Astrocyte (in vitro differentiated cells and primary cell): ENCODE measurements around the gene MN1. TPM values are rescaled to one million over a fixed set of nuclear protein-coding genes. Genes with fewer than 3 reads are reported as not detected.

Experiments used
- DNase-seq: peaks from one replicate; pipeline ENCODE4 v3.0.0-alpha.2; 2010; ENCODE audit warnings: low read depth
- FAIRE-seq: peaks from 2 replicates; lab custom pipeline; 2011; peaks lifted over from hg19 to GRCh38; lab: Jason Lieb, UNC
- H2AFZ ChIP-seq: 2 replicates; pipeline ENCODE4 v1.6.0; 2012; ENCODE audit warnings: low read depth, low read length, inconsistent platforms
- H3K27ac ChIP-seq: 2 replicates; pipeline ENCODE4 v1.5.1; 2011; ENCODE audit warnings: low read depth, low read length, inconsistent platforms
- H3K27me3 ChIP-seq: 2 replicates; pipeline ENCODE4 v1.6.0; 2011; ENCODE audit warnings: low read length, inconsistent platforms; ENCODE audit not compliant: insufficient read depth
- H3K36me3 ChIP-seq: 2 replicates; pipeline ENCODE4 v1.5.1; 2011; ENCODE audit warnings: low read length, inconsistent platforms; ENCODE audit not compliant: insufficient read depth
- H3K4me1 ChIP-seq: 2 replicates; pipeline ENCODE4 v1.5.1; 2011; ENCODE audit warnings: low read length, inconsistent platforms; ENCODE audit not compliant: insufficient read depth
- H3K4me2 ChIP-seq: 2 replicates; pipeline ENCODE4 v1.6.0; 2012; ENCODE audit warnings: low read length, inconsistent platforms
- H3K4me3 ChIP-seq: 2 replicates; pipeline ENCODE4 v1.5.1; 2011; ENCODE audit warnings: low read depth, mild to moderate bottlenecking, low read length, inconsistent platforms; ENCODE audit not compliant: insufficient read depth
- H3K79me2 ChIP-seq: 2 replicates; pipeline ENCODE4 v1.6.0; 2012; ENCODE audit warnings: mild to moderate bottlenecking, low read length, inconsistent platforms; ENCODE audit not compliant: insufficient read depth
- H3K9ac ChIP-seq: 2 replicates; pipeline ENCODE4 v1.6.0; 2012; ENCODE audit warnings: mild to moderate bottlenecking, low read length, inconsistent platforms
- H3K9me3 ChIP-seq: 2 replicates; pipeline ENCODE4 v1.5.1; 2012; ENCODE audit warnings: low read depth, mild to moderate bottlenecking, low read length, inconsistent platforms; ENCODE audit not compliant: insufficient read depth
- H4K20me1 ChIP-seq: 2 replicates; pipeline ENCODE4 v1.6.0; 2012; ENCODE audit warnings: low read length, inconsistent platforms; ENCODE audit not compliant: insufficient read depth
- H3K27ac Mint-ChIP-seq: one replicate; pipeline ENCODE4 v1.8.0; 2021; ENCODE audit warnings: mild to moderate bottlenecking, mixed read lengths; ENCODE audit not compliant: unreplicated experiment
- H3K27me3 Mint-ChIP-seq: one replicate; pipeline ENCODE4 v1.8.0; 2021; ENCODE audit warnings: low read depth, mixed read lengths; ENCODE audit not compliant: unreplicated experiment
- H3K36me3 Mint-ChIP-seq: one replicate; pipeline ENCODE4 v1.8.0; 2021; ENCODE audit warnings: low read depth, mixed read lengths; ENCODE audit not compliant: unreplicated experiment
- H3K4me1 Mint-ChIP-seq: one replicate; pipeline ENCODE4 v1.8.0; 2021; ENCODE audit warnings: low read depth, mixed read lengths; ENCODE audit not compliant: unreplicated experiment
- H3K4me3 Mint-ChIP-seq: one replicate; pipeline ENCODE4 v1.8.0; 2021; ENCODE audit warnings: mild to moderate bottlenecking, moderate library complexity, mixed read lengths; ENCODE audit not compliant: unreplicated experiment
- H3K9me3 Mint-ChIP-seq: one replicate; pipeline ENCODE4 v1.8.0; 2021; ENCODE audit warnings: mild to moderate bottlenecking, mixed read lengths; ENCODE audit not compliant: unreplicated experiment
- CTCF ChIP-seq: IDR thresholded peaks from 2 replicates; pipeline ENCODE4 v1.5.1; 2011; ENCODE audit warnings: low read depth, mild to moderate bottlenecking, inconsistent platforms, low read length, moderate library complexity; ENCODE audit not compliant: insufficient read depth
- EZH2 ChIP-seq: IDR thresholded peaks from 2 replicates; pipeline ENCODE4 v1.6.1; 2012; ENCODE audit warnings: mild to moderate bottlenecking, low read length, inconsistent platforms; ENCODE audit not compliant: insufficient read depth
- total RNA-seq: library from RNA; stranded (reverse); gene quantifications from 2 replicates; pipeline ENCODE4 v1.2.1, GENCODE V29; 2021

Gene MN1
- total RNA-seq, 1 donor from 2014 or later: 98.6 TPM

- H3K27me3 ChIP-seq: no peaks in the 10 kb centered on the region
- H3K9me3 ChIP-seq: no peaks in the 10 kb centered on the region
- peaks cover 54% of the 10 kb centered on the region for H3K4me1 ChIP-seq
- no peak overlapping the region for H3K4me3 ChIP-seq
- peak overlapping the region; percentile 36 for H3K9ac ChIP-seq
- peaks cover 97% of the 10 kb centered on the region for H4K20me1 ChIP-seq
- FAIRE-seq (no peak), DNase-seq (peak; percentile 46)
- no peak overlapping the region for H2AFZ ChIP-seq
- Mint-ChIP-seq H3K27ac (peak overlapping the region; percentile 90), H3K36me3 (peaks cover 35% of the 10 kb centered on the region), H3K4me1 (peaks cover 52% of the 10 kb centered on the region), H3K9me3 (no peaks in the 10 kb centered on the region), H3K4me3 (peak overlapping the region; percentile 60), H3K27me3 (no peaks in the 10 kb centered on the region)
- peaks cover under 1% of the 10 kb centered on the region for H3K36me3 ChIP-seq
- peaks cover 100% of the 10 kb centered on the region for H3K79me2 ChIP-seq
- peak overlapping the region; percentile 51 for H3K4me2 ChIP-seq
- TF ChIP-seq CTCF (no peak), EZH2 (no peak)
- H3K27ac ChIP-seq: no peak overlapping the region
Measured at GRCh38 chr22:27776650-27776958, 25.0 kb downstream of the MN1 start.

- TF ChIP-seq CTCF: no peak
- no peak for TF ChIP-seq EZH2
- Histone ChIP-seq H3K27ac (peak overlapping the region; percentile 16), H3K4me2 (peak overlapping the region; percentile 51), H4K20me1 (peaks cover 97% of the 10 kb centered on the region), H3K27me3 (no peaks in the 10 kb centered on the region), H3K79me2 (peaks cover 100% of the 10 kb centered on the region), H3K4me1 (peaks cover 54% of the 10 kb centered on the region), H3K9ac (peak overlapping the region; percentile 36), H3K36me3 (peaks cover 3% of the 10 kb centered on the region), H3K9me3 (no peaks in the 10 kb centered on the region), H2AFZ (no peak overlapping the region), H3K4me3 (no peak overlapping the region)
- Mint-ChIP-seq H3K9me3 (no peaks in the 10 kb centered on the region), H3K27me3 (no peaks in the 10 kb centered on the region), H3K36me3 (peaks cover 33% of the 10 kb centered on the region), H3K4me1 (peaks cover 52% of the 10 kb centered on the region), H3K4me3 (peak overlapping the region; percentile 60), H3K27ac (peak overlapping the region; percentile 90)
- FAIRE-seq (no peak), DNase-seq (no peak)
Measured at GRCh38 chr22:27775758-27776649, 25.6 kb downstream of the MN1 start.
